VCaP (cell line): ENCODE results near the gene MOV10.
A peak's percentile ranks its signal among the peaks of the same experiment; 100 is the strongest.

Experiments
- H3K27ac ChIP-seq: fragments of 450-650 bp; 2 replicates; pipeline ENCODE4 v1.5.1; 2017
- TF ChIP-seq, protein P1 (sequence below): fragments of 450-650 bp; conservative IDR thresholded peaks from 2 replicates; pipeline ENCODE4 v1.5.1; 2017; ENCODE audit warnings: mild to moderate bottlenecking, moderate library complexity

Gene MOV10

GRCh38 chr1:112735752-112736151 is 61.3 kb downstream of the MOV10 start:
- H3K27ac ChIP-seq = no peak overlapping the region
- TF ChIP-seq, protein P1, sequence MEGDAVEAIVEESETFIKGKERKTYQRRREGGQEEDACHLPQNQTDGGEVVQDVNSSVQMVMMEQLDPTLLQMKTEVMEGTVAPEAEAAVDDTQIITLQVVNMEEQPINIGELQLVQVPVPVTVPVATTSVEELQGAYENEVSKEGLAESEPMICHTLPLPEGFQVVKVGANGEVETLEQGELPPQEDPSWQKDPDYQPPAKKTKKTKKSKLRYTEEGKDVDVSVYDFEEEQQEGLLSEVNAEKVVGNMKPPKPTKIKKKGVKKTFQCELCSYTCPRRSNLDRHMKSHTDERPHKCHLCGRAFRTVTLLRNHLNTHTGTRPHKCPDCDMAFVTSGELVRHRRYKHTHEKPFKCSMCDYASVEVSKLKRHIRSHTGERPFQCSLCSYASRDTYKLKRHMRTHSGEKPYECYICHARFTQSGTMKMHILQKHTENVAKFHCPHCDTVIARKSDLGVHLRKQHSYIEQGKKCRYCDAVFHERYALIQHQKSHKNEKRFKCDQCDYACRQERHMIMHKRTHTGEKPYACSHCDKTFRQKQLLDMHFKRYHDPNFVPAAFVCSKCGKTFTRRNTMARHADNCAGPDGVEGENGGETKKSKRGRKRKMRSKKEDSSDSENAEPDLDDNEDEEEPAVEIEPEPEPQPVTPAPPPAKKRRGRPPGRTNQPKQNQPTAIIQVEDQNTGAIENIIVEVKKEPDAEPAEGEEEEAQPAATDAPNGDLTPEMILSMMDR = no peak

DNA sequence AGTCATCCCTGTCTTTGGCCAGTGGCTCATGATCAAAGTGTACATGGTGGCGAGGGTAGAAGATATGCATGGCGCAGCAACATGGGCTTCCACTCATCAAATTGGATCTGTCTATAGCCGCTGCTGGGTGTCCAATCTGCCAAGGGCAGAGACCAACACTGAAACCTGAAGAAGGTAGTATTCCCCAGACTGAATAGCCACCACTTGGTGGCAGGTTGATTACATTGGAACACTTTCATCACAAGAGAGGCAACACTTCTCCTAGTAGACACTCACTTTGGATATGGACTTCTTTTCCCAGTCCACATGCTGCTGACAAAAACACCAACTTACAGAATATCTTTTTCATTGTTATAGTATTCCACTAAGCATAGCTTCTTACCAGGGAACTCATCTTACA is 63.1 kb downstream of the MOV10 start:
- TF ChIP-seq, protein P1 = peak; percentile 29; the same call in 1 of the 2 replicates
- H3K27ac ChIP-seq = no peak overlapping the region

DNA sequence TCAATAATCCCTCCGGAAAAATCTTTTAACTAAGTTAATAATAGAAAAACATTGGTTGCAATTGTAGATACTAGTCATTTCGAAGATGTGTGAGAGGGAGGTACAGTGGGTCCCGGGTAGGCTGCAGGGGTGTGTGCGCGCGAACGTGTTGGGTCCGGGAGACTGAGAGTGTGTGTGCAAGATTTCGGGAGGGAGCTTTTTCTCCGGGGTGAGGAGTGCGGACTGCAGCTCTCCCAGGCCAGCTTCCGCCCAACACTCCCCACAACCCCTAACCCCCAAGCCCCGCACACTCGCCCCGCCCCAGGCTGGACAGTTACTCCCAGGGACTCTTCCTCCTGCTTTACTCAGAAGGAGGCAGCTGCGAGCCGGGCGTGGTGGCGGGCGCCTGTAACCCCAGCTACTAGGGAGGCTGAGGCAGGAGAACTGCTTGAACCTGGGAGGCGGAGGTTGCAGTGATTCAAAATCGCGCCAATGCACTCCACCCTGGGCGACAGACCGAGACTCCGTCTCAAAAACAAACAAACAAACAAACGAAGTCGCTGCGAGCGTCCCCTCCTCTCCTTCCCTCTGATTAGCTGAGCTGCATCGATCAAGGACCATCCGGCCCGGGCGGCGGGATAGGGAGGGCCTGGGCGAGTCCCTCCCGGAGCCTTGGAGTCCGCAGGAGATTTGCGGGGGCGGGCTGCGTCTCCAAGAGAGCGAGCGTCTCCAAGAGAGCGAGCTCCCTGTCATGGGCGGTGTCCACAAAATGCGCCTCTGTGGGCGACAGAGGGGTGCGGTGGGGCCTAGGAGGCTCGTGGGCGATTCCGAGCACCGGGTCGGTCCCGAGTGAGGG is 68.9 kb downstream of the MOV10 start:
- TF ChIP-seq, protein P1 = no peak
- no peak overlapping the region for H3K27ac ChIP-seq

GRCh38 chr1:112744009-112744578 is 69.6 kb downstream of the MOV10 start:
- H3K27ac ChIP-seq = no peak overlapping the region
- TF ChIP-seq, protein P1 = no peak

DNA sequence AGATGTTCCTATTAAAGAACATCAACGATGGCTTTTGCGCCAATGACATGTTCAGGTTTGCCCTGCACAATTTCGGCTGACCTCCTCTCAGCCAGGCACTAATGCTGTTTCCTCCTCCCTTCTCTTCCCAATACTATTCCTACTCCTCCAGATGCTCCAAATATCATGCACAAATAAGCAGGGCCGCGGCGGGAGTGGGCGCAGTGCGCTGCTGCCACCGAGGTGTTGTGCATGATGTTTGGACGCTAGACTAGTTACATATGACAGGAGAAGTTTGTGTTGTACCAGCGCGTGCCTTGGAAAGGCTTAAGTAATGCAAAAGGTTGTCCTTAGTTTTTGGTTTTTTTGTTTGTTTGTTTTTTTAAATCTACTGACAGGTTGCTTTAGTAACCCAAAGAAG is 73.9 kb downstream of the MOV10 start:
- TF ChIP-seq, protein P1 = no peak
- H3K27ac ChIP-seq = no peak overlapping the region
